GM19463 (cell line): ENCODE data around the gene PRKCZ.

ENCODE experiments used
- ATAC-seq: cut with Tn5 transposase; IDR thresholded peaks from one replicate; pipeline ENCODE4 v1.9.1; 2021; ENCODE audit warnings: mild to moderate bottlenecking, moderate library complexity; ENCODE audit not compliant: unreplicated experiment

Gene PRKCZ

GRCh38 chr1:2172551-2173146 lies 122.4 kb downstream of the PRKCZ start:
- no peak for ATAC-seq

- no peak for ATAC-seq
Measured at GRCh38 chr1:2173546-2174347, 123.5 kb downstream of the PRKCZ start.

- ATAC-seq = no peak
Measured at GRCh38 chr1:2174348-2175054, 124.3 kb downstream of the PRKCZ start.

GRCh38 chr1:2175055-2175414 lies 124.8 kb downstream of the PRKCZ start:
- ATAC-seq = no peak

GRCh38 chr1:2175681-2176454 lies 125.7 kb downstream of the PRKCZ start:
- ATAC-seq = no peak

GRCh38 chr1:2176615-2177014 lies 126.4 kb downstream of the PRKCZ start:
- ATAC-seq = no peak

- ATAC-seq = no peak
Measured at GRCh38 chr1:2177541-2177940, 127.3 kb downstream of the PRKCZ start.

GRCh38 chr1:2177946-2178538 lies 127.8 kb downstream of the PRKCZ start:
- no peak for ATAC-seq

GRCh38 chr1:2178875-2179274 lies 128.7 kb downstream of the PRKCZ start:
- ATAC-seq = no peak

GRCh38 chr1:2179283-2180013 lies 129.2 kb downstream of the PRKCZ start:
- no peak for ATAC-seq

GRCh38 chr1:2180297-2181245 lies 130.4 kb downstream of the PRKCZ start:
- ATAC-seq = no peak

- ATAC-seq = no peak
Measured at GRCh38 chr1:2181271-2181670, 131.1 kb downstream of the PRKCZ start.

- no peak for ATAC-seq
Measured at GRCh38 chr1:2181752-2182151, 131.5 kb downstream of the PRKCZ start.

- no peak for ATAC-seq
Measured at GRCh38 chr1:2182376-2182775, 132.2 kb downstream of the PRKCZ start.

- ATAC-seq = no peak
Measured at GRCh38 chr1:2183937-2184334, 133.7 kb downstream of the PRKCZ start.

- no peak for ATAC-seq
Measured at GRCh38 chr1:2184531-2184930, 134.3 kb downstream of the PRKCZ start.

GRCh38 chr1:2184934-2185333 lies 134.7 kb downstream of the PRKCZ start:
- ATAC-seq = no peak

GRCh38 chr1:2185880-2186855 lies 136.0 kb downstream of the PRKCZ start:
- ATAC-seq = no peak
